DOHH2 (cell line): Measurements from ENCODE around the gene SBNO2.

Experiments used
- H3F3A ChIP-seq: fragments of 200-600 bp; sonication (generic), shearing (Covaris generic); 2 replicates; pipeline ENCODE4 v1.6.0; 2016; ENCODE audit warnings: antibody characterized with exemption, mild to moderate bottlenecking; ENCODE audit not compliant: control insufficient read depth, insufficient read depth
- H3K27ac ChIP-seq: fragments of 200-600 bp; sonication (generic); 2 replicates; pipeline ENCODE4 v1.5.1; 2014; ENCODE audit warnings: low read depth, mild to moderate bottlenecking, low read length, moderate library complexity
- H3K27me3 ChIP-seq: fragments of 200-600 bp; sonication (generic); 2 replicates; pipeline ENCODE4 v1.6.1; 2014; ENCODE audit warnings: mild to moderate bottlenecking, low read length, mixed read lengths; ENCODE audit not compliant: control insufficient read depth
- H3K36me3 ChIP-seq: fragments of 200-600 bp; sonication (generic); 2 replicates; pipeline ENCODE4 v1.6.1; 2014; ENCODE audit warnings: mild to moderate bottlenecking, low read length, moderate library complexity, mixed read lengths; ENCODE audit not compliant: control insufficient read depth
- H3K4me1 ChIP-seq: fragments of 200-600 bp; sonication (generic); 2 replicates; pipeline ENCODE4 v1.6.1; 2014; ENCODE audit warnings: mild to moderate bottlenecking, low read length, mixed read lengths; ENCODE audit not compliant: control insufficient read depth
- H3K4me2 ChIP-seq: fragments of 200-600 bp; sonication (generic); 2 replicates; pipeline ENCODE4 v1.6.0; 2014; ENCODE audit warnings: mild to moderate bottlenecking, low read length, moderate library complexity
- H3K4me3 ChIP-seq: fragments of 200-600 bp; sonication (generic); 2 replicates; pipeline ENCODE4 v1.5.1; 2014; ENCODE audit warnings: mild to moderate bottlenecking, low read length, mixed read lengths
- H3K79me2 ChIP-seq: fragments of 200-600 bp; sonication (generic); 2 replicates; pipeline ENCODE4 v1.6.1; 2014; ENCODE audit warnings: mild to moderate bottlenecking, low read length, mixed read lengths; ENCODE audit not compliant: control insufficient read depth
- H3K9me2 ChIP-seq: fragments of 200-600 bp; sonication (generic); replicated peaks from 2 replicates; pipeline ENCODE4 v1.6.1; 2014; ENCODE audit warnings: mild to moderate bottlenecking, low read length, mixed read lengths; ENCODE audit not compliant: control insufficient read depth
- H3K9me3 ChIP-seq: fragments of 200-600 bp; sonication (generic); 2 replicates; pipeline ENCODE4 v1.6.1; 2014; ENCODE audit warnings: antibody characterized with exemption, low read length, mixed read lengths; ENCODE audit not compliant: control insufficient read depth, insufficient read depth
- H4K20me1 ChIP-seq: fragments of 200-600 bp; sonication (generic); 2 replicates; pipeline ENCODE4 v1.6.0; 2014; ENCODE audit warnings: low read depth, mild to moderate bottlenecking, antibody characterized with exemption, low read length, moderate library complexity; ENCODE audit not compliant: control insufficient read depth, insufficient read depth
- EZH2phosphoT487 ChIP-seq: fragments of 200-600 bp; sonication (generic); IDR thresholded peaks from 2 replicates; pipeline ENCODE4 v1.6.1; 2017; ENCODE audit warnings: borderline replicate concordance, mild to moderate bottlenecking, antibody characterized with exemption, low read length, moderate library complexity, mixed read lengths
- TF ChIP-seq, protein P1 (sequence below): fragments of 200-600 bp; sonication (generic); IDR thresholded peaks from one replicate; pipeline ENCODE4 v1.5.1; 2014; ENCODE audit warnings: antibody characterized with exemption, mild to moderate bottlenecking, low read depth, low read length; ENCODE audit not compliant: poor library complexity, severe bottlenecking

Gene SBNO2, protein sequence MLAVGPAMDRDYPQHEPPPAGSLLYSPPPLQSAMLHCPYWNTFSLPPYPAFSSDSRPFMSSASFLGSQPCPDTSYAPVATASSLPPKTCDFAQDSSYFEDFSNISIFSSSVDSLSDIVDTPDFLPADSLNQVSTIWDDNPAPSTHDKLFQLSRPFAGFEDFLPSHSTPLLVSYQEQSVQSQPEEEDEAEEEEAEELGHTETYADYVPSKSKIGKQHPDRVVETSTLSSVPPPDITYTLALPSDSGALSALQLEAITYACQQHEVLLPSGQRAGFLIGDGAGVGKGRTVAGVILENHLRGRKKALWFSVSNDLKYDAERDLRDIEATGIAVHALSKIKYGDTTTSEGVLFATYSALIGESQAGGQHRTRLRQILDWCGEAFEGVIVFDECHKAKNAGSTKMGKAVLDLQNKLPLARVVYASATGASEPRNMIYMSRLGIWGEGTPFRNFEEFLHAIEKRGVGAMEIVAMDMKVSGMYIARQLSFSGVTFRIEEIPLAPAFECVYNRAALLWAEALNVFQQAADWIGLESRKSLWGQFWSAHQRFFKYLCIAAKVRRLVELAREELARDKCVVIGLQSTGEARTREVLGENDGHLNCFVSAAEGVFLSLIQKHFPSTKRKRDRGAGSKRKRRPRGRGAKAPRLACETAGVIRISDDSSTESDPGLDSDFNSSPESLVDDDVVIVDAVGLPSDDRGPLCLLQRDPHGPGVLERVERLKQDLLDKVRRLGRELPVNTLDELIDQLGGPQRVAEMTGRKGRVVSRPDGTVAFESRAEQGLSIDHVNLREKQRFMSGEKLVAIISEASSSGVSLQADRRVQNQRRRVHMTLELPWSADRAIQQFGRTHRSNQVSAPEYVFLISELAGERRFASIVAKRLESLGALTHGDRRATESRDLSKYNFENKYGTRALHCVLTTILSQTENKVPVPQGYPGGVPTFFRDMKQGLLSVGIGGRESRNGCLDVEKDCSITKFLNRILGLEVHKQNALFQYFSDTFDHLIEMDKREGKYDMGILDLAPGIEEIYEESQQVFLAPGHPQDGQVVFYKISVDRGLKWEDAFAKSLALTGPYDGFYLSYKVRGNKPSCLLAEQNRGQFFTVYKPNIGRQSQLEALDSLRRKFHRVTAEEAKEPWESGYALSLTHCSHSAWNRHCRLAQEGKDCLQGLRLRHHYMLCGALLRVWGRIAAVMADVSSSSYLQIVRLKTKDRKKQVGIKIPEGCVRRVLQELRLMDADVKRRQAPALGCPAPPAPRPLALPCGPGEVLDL (N-terminal part only)

DNA sequence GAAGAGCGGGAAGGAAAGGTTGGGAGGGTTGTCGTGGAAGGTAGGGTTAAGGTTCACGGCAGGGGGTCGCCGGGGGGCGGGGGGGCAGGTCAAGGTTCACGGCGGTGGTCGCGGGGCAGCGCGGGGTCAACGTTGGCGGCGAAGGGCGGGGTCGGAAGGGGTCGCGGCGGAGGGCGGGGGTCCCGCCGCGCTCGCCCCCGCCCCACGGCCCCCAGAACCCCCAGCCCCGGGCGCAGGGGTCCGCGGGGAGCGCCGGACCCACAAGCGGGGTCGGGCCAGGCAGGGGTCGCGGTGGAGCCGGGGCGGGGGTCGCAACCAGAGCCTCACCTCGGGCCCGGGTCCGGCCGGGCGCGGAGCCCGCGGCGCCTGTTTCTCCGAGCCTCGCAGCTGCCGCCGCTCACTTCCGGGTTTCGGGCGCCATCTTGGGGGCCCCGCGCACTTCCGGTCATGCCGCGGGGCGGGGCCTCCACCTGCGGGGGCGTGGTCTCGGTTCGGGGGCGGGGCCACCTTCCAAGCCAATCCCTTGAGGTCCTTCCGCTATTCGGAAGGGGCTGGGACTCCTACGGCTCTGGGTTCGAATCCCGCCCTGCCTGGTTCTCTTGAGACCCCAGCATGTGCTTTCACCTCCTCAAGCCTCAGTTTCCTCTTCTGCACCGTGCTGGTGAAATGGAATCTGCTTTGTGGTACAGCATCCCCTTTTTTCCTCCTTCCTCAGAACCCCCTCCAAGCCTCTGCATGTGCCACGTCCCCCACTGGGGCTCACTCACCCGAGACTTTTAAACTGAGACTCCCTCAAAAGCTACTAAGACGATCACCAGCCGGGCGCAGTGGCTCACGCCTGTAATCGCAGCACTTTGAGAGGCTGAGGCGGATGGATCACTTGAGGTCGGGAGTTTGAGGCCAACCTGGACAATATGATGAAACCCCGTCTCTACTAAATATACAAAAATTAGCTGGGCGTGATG, at the start of gene SBNO2:
Gene SBNO2 (minus strand): TSS at position 424 of the 965 bp plus-strand sequence. CDS start 19,992 bp downstream, outside the sequence.
- TF ChIP-seq, protein P1, sequence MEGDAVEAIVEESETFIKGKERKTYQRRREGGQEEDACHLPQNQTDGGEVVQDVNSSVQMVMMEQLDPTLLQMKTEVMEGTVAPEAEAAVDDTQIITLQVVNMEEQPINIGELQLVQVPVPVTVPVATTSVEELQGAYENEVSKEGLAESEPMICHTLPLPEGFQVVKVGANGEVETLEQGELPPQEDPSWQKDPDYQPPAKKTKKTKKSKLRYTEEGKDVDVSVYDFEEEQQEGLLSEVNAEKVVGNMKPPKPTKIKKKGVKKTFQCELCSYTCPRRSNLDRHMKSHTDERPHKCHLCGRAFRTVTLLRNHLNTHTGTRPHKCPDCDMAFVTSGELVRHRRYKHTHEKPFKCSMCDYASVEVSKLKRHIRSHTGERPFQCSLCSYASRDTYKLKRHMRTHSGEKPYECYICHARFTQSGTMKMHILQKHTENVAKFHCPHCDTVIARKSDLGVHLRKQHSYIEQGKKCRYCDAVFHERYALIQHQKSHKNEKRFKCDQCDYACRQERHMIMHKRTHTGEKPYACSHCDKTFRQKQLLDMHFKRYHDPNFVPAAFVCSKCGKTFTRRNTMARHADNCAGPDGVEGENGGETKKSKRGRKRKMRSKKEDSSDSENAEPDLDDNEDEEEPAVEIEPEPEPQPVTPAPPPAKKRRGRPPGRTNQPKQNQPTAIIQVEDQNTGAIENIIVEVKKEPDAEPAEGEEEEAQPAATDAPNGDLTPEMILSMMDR: no peak
- TF ChIP-seq EZH2phosphoT487: no peak
- Histone ChIP-seq H3K9me3 (no peaks in the 10 kb centered on the region), H4K20me1 (no peaks in the 10 kb centered on the region), H3K27me3 (peaks cover 5% of the 10 kb centered on the region; the same call in 1 of the 2 replicates), H3K27ac (no peak within 1 kb of the TSS), H3K4me2 (peak within 1 kb of the TSS; percentile 88), H3K9me2 (no peaks in the 10 kb centered on the region), H3K4me3 (peak within 1 kb of the TSS; percentile 76), H3F3A (no peaks in the 10 kb centered on the region), H3K79me2 (peaks cover 46% of the 10 kb centered on the region), H3K36me3 (no peaks in the 10 kb centered on the region; the same call in 1 of the 2 replicates), H3K4me1 (peaks cover 9% of the 10 kb centered on the region)

DNA sequence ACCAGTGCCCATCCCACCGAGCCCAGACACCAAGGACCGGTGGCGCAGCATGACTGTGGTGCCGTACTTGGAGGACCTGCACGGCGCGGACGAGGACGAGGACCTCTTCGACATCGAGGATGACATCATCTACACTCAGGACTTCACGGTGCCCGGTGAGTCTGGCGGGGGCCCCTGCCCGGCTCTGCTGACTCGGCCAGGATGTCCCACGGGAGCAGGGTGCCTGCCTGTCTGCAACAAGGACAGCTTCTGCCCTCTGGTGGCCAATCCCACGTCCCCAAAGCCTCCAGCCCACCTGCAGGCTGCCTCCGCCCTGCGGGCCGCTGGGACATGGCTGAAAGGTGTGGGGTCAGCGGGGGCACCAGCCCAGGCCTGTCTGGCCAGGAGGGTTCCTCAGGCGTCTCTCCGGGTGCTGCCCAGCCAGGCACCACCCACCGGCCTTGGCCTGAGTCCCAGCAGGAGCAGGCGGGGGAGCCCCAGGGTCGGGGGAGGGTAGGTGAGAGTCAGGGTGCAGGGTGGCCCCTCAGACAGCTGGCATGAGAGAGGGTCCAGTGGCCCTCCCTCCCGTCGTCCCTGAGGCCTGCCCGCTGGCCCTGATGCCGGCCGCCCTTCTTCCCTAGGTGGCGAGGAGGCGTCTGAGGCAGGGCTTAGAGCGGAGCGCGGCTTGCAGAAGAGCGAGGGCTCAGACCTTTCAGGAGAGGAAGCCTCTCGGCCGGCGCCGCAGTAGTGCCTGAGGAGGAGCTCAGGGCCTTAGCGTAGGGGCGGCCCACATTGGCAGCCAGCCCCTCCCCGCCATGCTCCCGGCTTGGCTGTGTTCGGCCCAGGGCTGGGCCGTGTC, 49.2 kb upstream of the SBNO2 start:
- Histone ChIP-seq H3K4me1 (no peaks in the 10 kb centered on the region), H3K36me3 (peaks cover 65% of the 10 kb centered on the region), H3K79me2 (peaks cover 22% of the 10 kb centered on the region), H4K20me1 (peaks cover 3% of the 10 kb centered on the region; the same call in 1 of the 2 replicates), H3K4me2 (no peak overlapping the region), H3K9me3 (no peaks in the 10 kb centered on the region), H3K27ac (no peak overlapping the region), H3F3A (no peaks in the 10 kb centered on the region), H3K27me3 (no peaks in the 10 kb centered on the region), H3K4me3 (no peak overlapping the region), H3K9me2 (no peaks in the 10 kb centered on the region)
- TF ChIP-seq EZH2phosphoT487: no peak
- TF ChIP-seq, protein P1: peak; percentile 62
